Ectodermal cell (in vitro differentiated cells): ENCODE data around the gene SOX14.

Experiments used
- H3K27ac ChIP-seq: 2 replicates; pipeline ENCODE4 v1.7.0; 2013; ENCODE audit warnings: mild to moderate bottlenecking, low read depth, low read length; ENCODE audit not compliant: insufficient read depth, poor library complexity, severe bottlenecking
- H3K27me3 ChIP-seq: 2 replicates; pipeline ENCODE4 v1.7.0; 2013; ENCODE audit warnings: mild to moderate bottlenecking, low read length; ENCODE audit not compliant: insufficient read depth, control insufficient read depth, poor library complexity, severe bottlenecking
- H3K36me3 ChIP-seq: one replicate; pipeline ENCODE4 v1.7.0; 2013; ENCODE audit warnings: low read length; ENCODE audit not compliant: control insufficient read depth, insufficient read depth
- H3K4me1 ChIP-seq: one replicate; pipeline ENCODE4 v1.7.0; 2013; ENCODE audit warnings: low read length; ENCODE audit not compliant: control insufficient read depth, insufficient read depth
- H3K4me3 ChIP-seq: 2 replicates; pipeline ENCODE4 v1.7.0; 2013; ENCODE audit warnings: low read depth, low read length, control low read depth; ENCODE audit not compliant: insufficient read depth
- H3K9me3 ChIP-seq: 2 replicates; pipeline ENCODE4 v1.7.0; 2013; ENCODE audit warnings: mild to moderate bottlenecking, low read length, moderate library complexity; ENCODE audit not compliant: control insufficient read depth
- WGBS, 2 experiments: methylation state at CpG; one replicate each; pipeline ENCODE4 v1.1.7; 2013; ENCODE audit warnings: missing lambda C conversion rate in 2 of 2; 5-methylcytosine and 5-hydroxymethylcytosine counted together

Gene SOX14

DNA sequence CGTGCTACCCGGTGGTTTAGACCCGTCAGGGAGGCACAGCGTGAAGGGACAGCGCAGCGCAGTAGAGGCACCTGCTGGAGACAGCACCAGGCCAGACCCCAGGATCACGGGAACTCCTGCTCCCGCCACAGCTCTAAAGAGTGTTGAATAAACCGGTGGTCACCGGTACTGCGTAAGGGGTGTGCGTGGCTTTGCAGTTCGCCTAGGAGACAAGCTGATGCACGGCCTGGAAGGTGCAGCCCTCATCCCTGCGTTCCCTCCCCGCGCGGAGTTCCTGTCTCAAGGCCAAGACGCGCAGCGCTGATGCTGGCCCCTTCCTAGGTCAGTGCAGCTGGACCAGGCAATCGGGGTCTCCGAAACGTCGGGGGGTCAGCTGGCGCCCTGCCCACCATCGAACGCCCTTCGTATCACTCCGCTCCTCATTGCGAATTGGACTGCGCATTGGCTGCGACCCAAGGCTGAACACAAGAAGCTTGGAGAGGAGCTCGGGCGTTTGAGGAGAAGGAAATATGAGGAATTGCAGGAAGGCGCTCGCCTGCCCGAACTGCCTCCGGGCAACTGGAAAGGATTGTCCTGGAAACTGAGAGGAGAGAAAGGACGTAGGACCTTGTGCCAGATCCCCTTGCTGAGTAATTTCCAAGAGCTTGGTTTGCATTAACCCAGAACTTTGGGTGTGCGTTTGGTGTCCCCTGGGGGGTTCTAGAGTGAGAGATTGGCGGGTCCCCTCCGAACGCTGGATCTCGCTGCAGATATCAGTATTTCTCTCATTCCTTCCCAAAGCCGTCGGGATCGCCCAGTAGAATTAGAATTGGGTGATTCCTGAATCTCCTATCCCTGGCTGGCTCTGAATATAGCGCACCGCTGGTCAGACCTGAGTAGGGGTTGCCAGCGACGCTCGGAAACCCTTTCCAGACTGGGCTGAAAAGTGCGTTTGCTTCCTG is 2.3 kb upstream of the SOX14 start:
- 6% methylated on average over 54 of the region's 54 CpGs for WGBS, 2 experiments
- H3K36me3 ChIP-seq = no peaks in the 10 kb centered on the region
- peaks cover 50% of the 10 kb centered on the region for H3K4me1 ChIP-seq
- H3K4me3 ChIP-seq = no peak overlapping the region
- H3K27me3 ChIP-seq = peaks cover 96% of the 10 kb centered on the region
- no peak overlapping the region for H3K27ac ChIP-seq
- H3K9me3 ChIP-seq = no peaks in the 10 kb centered on the region

DNA sequence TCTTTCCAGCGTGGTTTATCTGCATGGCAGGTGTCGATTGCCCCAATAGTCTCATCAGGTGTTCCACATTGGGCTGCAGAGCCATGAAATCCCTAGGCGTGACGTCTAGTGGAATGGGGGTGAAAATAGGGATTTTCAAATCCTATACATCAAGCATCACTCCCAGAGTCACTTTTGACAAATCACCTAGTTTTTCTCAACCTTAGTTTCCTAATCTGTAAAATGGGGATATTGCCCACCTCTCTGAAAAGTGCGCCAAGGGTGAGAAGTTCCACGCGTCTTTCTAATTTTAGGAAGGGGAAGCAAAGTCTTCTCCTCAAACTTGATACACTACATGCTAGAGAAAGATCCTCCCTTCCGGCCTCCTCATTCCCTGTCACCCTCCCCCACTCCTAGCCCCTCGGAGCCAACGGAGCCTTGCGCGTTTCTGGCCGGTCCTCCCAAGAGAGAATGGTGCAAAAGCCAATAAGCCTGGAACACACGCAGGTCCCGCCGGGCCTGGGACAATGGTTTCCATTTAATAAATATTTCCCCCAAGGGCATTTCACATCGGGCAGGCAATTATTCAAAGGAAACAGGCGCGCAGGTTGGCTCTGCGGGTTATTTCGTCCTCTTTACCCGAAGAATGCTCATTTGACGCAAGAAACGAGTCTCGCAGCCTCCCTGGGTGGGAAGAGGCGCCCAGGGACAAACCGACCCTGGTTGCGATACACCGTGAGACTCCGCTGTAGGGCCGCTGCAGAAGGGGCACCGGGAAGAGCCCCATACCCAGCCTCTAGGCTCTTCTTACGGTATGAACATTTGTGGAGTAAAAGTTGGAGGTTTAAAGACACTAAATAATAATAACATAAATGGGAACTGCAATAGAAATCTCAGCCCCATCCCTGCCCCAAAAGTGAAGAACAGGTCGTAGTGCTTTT is 1.2 kb upstream of the SOX14 start:
- peaks cover 61% of the 10 kb centered on the region for H3K4me1 ChIP-seq
- no peak overlapping the region for H3K4me3 ChIP-seq
- H3K27me3 ChIP-seq = peaks cover 100% of the 10 kb centered on the region
- no peaks in the 10 kb centered on the region for H3K9me3 ChIP-seq
- 4 to 5% methylated on average over 32 to 34 of the region's 34 CpGs for WGBS, 2 experiments
- no peaks in the 10 kb centered on the region for H3K36me3 ChIP-seq
- H3K27ac ChIP-seq = no peak overlapping the region

DNA sequence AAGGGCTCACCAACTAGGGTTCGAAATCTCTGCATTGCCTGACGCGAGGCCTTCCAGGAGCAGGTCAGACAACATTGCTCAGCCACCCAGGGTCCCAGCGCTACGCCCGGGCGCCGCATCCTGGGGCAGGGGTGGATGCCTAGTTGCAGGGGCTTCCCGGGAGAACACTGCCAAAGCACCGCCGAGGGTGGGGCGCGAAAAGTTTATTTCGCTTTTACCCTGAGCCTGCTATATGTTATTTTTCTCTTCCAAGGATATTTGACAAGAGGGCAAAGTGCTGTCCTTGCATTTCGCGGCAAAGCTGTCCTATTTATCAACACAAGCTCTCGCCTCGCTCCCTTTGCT is 549 bp upstream of the SOX14 start:
- H3K27me3 ChIP-seq = peaks cover 100% of the 10 kb centered on the region
- 1 to 2% methylated on average over 18 of the region's 18 CpGs for WGBS, 2 experiments
- peaks cover 68% of the 10 kb centered on the region for H3K4me1 ChIP-seq
- H3K36me3 ChIP-seq = no peaks in the 10 kb centered on the region
- no peak overlapping the region for H3K27ac ChIP-seq
- no peaks in the 10 kb centered on the region for H3K9me3 ChIP-seq
- no peak overlapping the region for H3K4me3 ChIP-seq

DNA sequence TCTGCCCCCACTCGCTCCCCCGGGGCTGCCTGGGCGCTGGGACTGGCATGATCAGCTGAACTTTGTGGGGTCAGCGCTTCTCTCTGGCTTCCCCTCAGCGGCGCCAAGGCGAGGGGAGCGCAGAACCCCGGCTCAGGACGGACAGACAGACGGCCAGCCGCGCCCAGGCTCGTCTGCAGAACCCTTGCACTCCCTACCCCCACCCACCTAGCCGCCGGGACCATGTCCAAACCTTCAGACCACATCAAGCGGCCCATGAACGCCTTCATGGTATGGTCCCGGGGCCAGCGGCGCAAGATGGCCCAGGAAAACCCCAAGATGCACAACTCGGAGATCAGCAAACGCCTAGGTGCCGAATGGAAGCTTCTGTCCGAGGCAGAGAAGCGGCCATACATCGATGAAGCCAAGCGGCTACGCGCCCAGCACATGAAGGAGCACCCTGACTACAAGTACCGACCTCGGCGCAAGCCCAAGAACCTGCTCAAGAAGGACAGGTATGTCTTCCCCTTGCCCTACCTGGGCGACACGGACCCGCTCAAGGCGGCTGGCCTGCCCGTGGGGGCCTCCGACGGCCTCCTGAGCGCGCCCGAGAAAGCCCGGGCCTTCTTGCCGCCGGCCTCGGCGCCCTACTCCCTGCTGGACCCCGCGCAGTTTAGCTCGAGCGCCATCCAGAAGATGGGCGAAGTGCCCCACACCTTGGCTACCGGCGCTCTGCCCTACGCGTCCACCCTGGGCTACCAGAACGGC is 621 bp downstream of the SOX14 start:
- peaks cover 78% of the 10 kb centered on the region for H3K4me1 ChIP-seq
- WGBS, 2 experiments = 1% methylated on average over 58 of the region's 58 CpGs
- H3K27ac ChIP-seq = no peak overlapping the region
- H3K27me3 ChIP-seq = peaks cover 100% of the 10 kb centered on the region
- H3K9me3 ChIP-seq = no peaks in the 10 kb centered on the region
- H3K4me3 ChIP-seq = peak overlapping the region; percentile 5
- H3K36me3 ChIP-seq = no peaks in the 10 kb centered on the region

DNA sequence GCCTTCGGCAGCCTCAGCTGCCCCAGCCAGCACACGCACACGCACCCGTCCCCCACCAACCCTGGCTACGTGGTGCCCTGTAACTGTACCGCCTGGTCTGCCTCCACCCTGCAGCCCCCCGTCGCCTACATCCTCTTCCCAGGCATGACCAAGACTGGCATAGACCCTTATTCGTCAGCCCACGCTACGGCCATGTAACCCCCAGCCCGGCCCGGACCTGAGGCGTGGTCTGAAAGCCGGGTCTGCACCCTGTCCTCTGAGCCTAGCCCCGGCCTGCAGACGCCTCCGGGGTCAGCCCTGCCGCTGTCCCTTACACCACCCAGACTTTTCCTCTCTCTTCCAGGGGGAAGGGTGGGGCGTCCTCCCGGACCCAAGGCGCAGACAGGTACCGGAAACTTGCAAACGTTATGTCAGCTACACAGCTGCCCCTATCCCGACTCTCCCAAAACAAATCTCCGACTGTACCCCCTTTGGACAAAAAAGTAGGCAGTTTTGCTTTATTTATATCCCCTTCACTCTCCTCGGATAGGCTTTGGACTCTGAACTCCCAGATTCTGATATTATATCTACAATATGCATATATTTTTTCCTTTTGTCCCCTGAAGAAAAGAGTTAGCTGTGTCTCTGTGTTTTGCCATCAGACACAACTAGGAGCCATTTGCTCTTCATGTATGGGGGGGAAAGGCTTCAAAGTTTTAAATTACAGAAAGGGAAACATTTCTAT is 1.4 kb downstream of the SOX14 start:
- 1 to 2% methylated on average over 26 to 27 of the region's 27 CpGs for WGBS, 2 experiments

DNA sequence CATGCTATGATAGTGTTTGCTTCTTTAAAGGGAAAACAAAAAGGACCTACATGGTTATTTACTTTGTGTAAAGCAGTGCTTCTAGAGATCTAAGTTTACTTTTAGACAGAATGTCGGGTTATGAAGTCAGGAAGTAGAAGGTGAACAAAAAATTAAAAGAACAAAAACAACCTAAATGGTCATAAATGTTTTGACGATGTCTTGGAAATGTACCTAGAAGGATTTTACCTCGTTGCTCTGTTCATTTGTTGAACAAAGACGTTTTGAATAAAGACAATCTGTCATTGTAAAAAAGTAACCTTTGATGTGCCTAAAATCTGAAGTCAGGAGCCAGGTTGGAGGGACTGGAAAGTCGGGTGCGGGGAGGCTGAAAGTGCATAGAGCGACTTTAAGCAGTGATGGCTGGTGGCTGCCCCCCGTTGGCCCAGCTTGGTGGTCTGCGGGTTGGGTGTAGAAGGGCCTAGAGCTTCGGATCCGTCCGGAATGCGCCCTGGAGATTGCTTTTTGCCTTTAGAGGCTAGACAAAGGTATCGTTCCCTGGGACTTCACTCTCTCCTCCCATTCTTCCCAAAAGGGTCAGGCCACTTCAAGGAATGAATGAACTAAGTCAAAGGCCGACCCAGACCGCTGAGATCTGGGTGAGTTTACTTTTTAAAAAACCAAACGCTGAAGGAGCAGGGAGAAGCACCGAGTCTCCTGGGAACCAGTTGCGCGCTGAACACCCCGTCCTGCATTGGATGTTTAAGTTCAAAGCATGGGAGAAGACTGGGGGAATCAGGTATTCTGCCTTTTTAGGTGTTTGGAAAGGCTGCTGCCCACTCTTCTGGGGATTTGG is 2.1 kb downstream of the SOX14 start:
- H3K4me3 ChIP-seq = no peak overlapping the region
- H3K9me3 ChIP-seq = no peaks in the 10 kb centered on the region
- WGBS, 2 experiments = 0 to 1% methylated on average over 21 of the region's 21 CpGs
- no peak overlapping the region for H3K27ac ChIP-seq
- H3K4me1 ChIP-seq = peaks cover 76% of the 10 kb centered on the region
- peaks cover 100% of the 10 kb centered on the region for H3K27me3 ChIP-seq
- H3K36me3 ChIP-seq = no peaks in the 10 kb centered on the region

More for the DNA sequence above, 1.4 kb downstream of the SOX14 start:
- Histone ChIP-seq H3K4me1 (peaks cover 77% of the 10 kb centered on the region), H3K27ac (no peak overlapping the region), H3K9me3 (no peaks in the 10 kb centered on the region), H3K4me3 (no peak overlapping the region), H3K36me3 (no peaks in the 10 kb centered on the region), H3K27me3 (peaks cover 100% of the 10 kb centered on the region)

DNA sequence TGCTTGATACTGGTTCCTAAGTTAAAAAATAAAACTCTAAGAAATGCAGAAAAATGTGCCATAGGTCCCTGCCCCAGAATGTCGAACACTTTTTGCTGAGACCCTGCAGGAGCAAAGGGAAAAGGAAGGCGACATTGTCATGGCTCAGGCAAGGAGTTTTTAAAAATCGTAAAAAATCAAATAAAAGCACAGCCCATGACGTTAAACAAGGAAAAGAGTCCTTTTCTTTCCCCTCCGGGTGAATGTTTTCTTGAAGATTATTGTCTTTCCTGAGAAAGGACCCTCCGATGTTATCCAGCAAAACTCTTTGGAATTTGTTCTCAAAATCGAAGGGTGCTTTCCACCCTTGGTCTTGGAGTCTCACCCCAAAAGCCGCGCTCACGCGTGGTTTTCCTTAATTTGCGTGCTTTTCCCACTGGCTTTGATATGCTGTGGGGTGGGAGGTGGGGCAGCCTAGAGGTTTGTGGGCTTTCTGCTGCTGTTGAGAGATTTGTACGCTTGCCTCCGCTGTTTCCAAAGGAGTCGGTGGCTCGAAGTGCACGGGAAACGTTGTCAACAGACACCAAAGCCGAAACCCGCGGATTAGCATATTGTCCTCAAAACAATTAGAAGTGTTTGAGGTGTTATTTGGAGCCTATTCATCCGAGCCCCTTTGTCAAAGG is 2.9 kb downstream of the SOX14 start:
- no peak overlapping the region for H3K4me3 ChIP-seq
- H3K36me3 ChIP-seq = no peaks in the 10 kb centered on the region
- H3K27ac ChIP-seq = no peak overlapping the region
- H3K9me3 ChIP-seq = no peaks in the 10 kb centered on the region
- 1% methylated on average over 22 of the region's 22 CpGs for WGBS, 2 experiments
- H3K27me3 ChIP-seq = peaks cover 100% of the 10 kb centered on the region
- peaks cover 79% of the 10 kb centered on the region for H3K4me1 ChIP-seq

DNA sequence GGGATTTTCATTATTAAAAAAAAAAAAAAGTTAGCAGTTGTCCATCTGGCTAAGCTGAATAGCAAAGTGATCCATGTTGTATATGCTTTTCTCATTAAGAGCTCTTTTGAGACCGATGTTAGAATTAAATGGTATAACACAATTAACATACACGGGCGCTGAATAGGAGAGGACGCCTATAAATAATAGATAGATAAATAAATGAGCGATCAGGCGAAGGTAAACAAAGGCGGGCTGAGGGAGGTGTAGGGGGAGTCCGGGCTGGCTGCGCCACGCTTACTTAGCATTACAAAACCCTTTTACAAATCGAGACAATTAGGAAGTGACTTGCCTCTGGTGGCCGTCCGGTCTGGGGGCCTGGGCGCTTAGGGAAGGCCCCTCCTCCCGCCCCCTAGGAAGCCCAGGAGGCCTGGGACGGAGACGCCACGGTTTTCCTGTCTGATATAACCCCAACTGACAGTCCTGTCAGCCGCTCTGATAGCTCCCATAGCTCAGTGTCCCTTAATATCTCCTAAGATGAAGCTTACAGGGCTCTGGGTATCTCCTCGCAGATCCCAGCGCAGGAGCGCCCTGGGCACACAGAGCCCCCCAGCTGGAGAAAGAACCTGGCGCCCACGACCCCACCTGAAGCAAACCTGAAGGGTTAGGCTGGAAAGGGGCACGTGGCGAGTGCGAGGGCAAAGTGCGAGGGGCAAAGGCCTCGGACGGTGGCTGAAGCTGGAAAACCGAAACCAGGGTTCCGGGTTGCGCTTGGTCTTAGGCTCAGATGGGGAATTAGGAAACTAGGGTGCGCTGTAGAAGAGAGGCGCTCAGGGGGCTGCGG is 3.6 kb downstream of the SOX14 start:
- 1% methylated on average over 36 of the region's 36 CpGs for WGBS, 2 experiments
- peaks cover 100% of the 10 kb centered on the region for H3K27me3 ChIP-seq

More for the DNA sequence above, 3.6 kb downstream of the SOX14 start:
- H3K36me3 ChIP-seq = no peaks in the 10 kb centered on the region
- H3K4me1 ChIP-seq = peaks cover 76% of the 10 kb centered on the region
- no peak overlapping the region for H3K4me3 ChIP-seq
- no peaks in the 10 kb centered on the region for H3K9me3 ChIP-seq
- no peak overlapping the region for H3K27ac ChIP-seq
